Adrenal gland (tissue), 5 donors: ENCODE measurements around the gene KLHDC4.
A peak's percentile ranks its signal among the peaks of the same experiment; 100 is the strongest.

ENCODE experiments used
- CTCF ChIP-seq, 6 experiments: fragments of 450-650 bp in 4 of 6; fragments of 200-600 bp in 2 of 6; sonication (generic) in 1 of 6; IDR thresholded peaks; 1 replicate in 5 of 6; 2 replicates in 1 of 6; pipeline versions ENCODE4 v1.5.1 to v1.8.0; 2016 to 2021; ENCODE audit warnings: antibody characterized with exemption in 6 of 6, mild to moderate bottlenecking in 2 of 6, moderate library complexity in 1 of 6
- POLR2A ChIP-seq, 2 donors: fragments of 450-650 bp; IDR thresholded peaks; one replicate each; pipeline ENCODE4 v1.6.1; 2017; ENCODE audit warnings: antibody characterized with exemption in 2 of 2, mild to moderate bottlenecking in 2 of 2, moderate library complexity in 1 of 2
- donor health status: DM: no; HTN: no; CAD: no.

- TF ChIP-seq CTCF (IDR thresholded peaks at IDR 0.05), result peak; percentile 94 to 99 (median 98)
- TF ChIP-seq POLR2A (IDR thresholded peaks at IDR 0.05), result no peak
These were observed 13.2 kb upstream of the KLHDC4 start for GRCh38 chr16:87778830-87779579.
